ENCODE data around the gene CYREN. TPM values are rescaled to one million over a fixed set of nuclear protein-coding genes. Genes with fewer than 3 reads are reported as not detected.

The CYREN gene
- total and polyA plus RNA-seq, 2 of the 13 experiments (the other 11 are each of a cell fraction or from before 2014, with no cell fraction given): 20.7 to 60.7 TPM

GRCh38 chr7:135147899-135148721, 22.4 kb downstream of the CYREN start, which contains the start of gene TMEM140 (continued):
- TF ChIP-seq FOXA3 (CRISPR knock-in tag; IDR thresholded peaks at IDR 0.05) (peak; percentile 96), ZNF253 (CRISPR knock-in tag; IDR thresholded peaks at IDR 0.05; ENCODE audit: borderline replicate concordance) (no peak), ZNF34 (CRISPR knock-in tag; IDR thresholded peaks at IDR 0.05; ENCODE audit: borderline replicate concordance) (no peak), ZSCAN5A (CRISPR knock-in tag; IDR thresholded peaks at IDR 0.05; ENCODE audit: borderline replicate concordance) (0 out of 2 replicates have a peak, but pooled peaks have one; percentile 38), ZNF615 (CRISPR knock-in tag; IDR thresholded peaks at IDR 0.05; ENCODE audit: borderline replicate concordance) (no peak), HMGXB4 (CRISPR knock-in tag; IDR thresholded peaks at IDR 0.05; ENCODE audit: borderline replicate concordance in 1 of 2, low read depth in 1 of 2) (peak in 1 of 2 experiments; percentile 74; a peak in 3 of 4 replicates), CBX5 (CRISPR knock-in tag; IDR thresholded peaks at IDR 0.05; ENCODE audit: borderline replicate concordance) (peak; percentile 56; the same call in 1 of the 2 replicates), ZNF20 (CRISPR knock-in tag; IDR thresholded peaks at IDR 0.05) (no peak), MXD1 (CRISPR knock-in tag; IDR thresholded peaks at IDR 0.05) (no peak), PHF8 (CRISPR knock-in tag; IDR thresholded peaks at IDR 0.05) (peak; percentile 52), MAFK (conservative IDR thresholded peaks at IDR 0.05 in 1 of 2, IDR thresholded peaks at IDR 0.05 in 1 of 2; ENCODE audit: low read length in 2 of 2) (peak; percentile 33 to 41; a peak in 1 of 4 replicates), HNF1B (CRISPR knock-in tag; IDR thresholded peaks at IDR 0.05) (peak; percentile 76), FOXJ3 (CRISPR knock-in tag; IDR thresholded peaks at IDR 0.05; ENCODE audit: borderline replicate concordance) (peak; percentile 93), TEF (CRISPR knock-in tag; IDR thresholded peaks at IDR 0.05) (no peak), ZNF670 (CRISPR knock-in tag; IDR thresholded peaks at IDR 0.05; ENCODE audit: borderline replicate concordance) (peak; percentile 44; the same call in 1 of the 2 replicates), SAP130 (CRISPR knock-in tag; IDR thresholded peaks at IDR 0.05; ENCODE audit: low read depth) (peak; percentile 96), ZNF350 (CRISPR knock-in tag; IDR thresholded peaks at IDR 0.05; ENCODE audit: borderline replicate concordance, low read depth) (peak; percentile 67; the same call in 1 of the 2 replicates), FOSL1 (CRISPR knock-in tag; IDR thresholded peaks at IDR 0.05; ENCODE audit: borderline replicate concordance) (no peak), ZSCAN21 (CRISPR knock-in tag; IDR thresholded peaks at IDR 0.05; ENCODE audit: borderline replicate concordance) (peak; percentile 46; the same call in 1 of the 2 replicates), ZNF569 (CRISPR knock-in tag; IDR thresholded peaks at IDR 0.05; ENCODE audit: borderline replicate concordance) (no peak), TOPORS (CRISPR knock-in tag; IDR thresholded peaks at IDR 0.05) (no peak)
